HCT116 (cell line): ENCODE data around the gene PLAC9. TPM values are rescaled to one million over a fixed set of nuclear protein-coding genes. Genes with fewer than 3 reads are reported as not detected.
"Not testable (repeated sequence)": the region's sequence is repeated elsewhere in the genome, so short reads cannot be mapped to it uniquely, and the experiment has no call there.

ENCODE experiments used
- ATAC-seq: fragments of 200-7000 bp; cut with Tn5 transposase; 2 replicates; pipeline ENCODE4 v1.9.1; 2020; ENCODE audit warnings: mild to moderate bottlenecking, moderate library complexity
- BruUV-seq: library from RNA; stranded (reverse); fragments of 400-500 nt; replicated peaks from 2 replicates; lab custom pipeline; 2021; lab: Mats Ljungman, UMichigan
- CTCF ChIA-PET: fragments of 300-600 bp; sonication (Branson Sonifier 250); formaldehyde crosslinking; loops from one replicate; lab custom pipeline; 2021; ENCODE audit warnings: antibody characterized with exemption; lab: Charles Lee
- POLR2A ChIA-PET: fragments of 300-600, 350-600 bp; sonication (Branson Sonifier 250); formaldehyde crosslinking; loops from one replicate; lab custom pipeline; 2021; ENCODE audit warnings: antibody characterized with exemption; lab: Charles Lee
- RAD21 ChIA-PET, 2 experiments: fragments of 300-600 bp; sonication (Branson Sonifier 250); formaldehyde crosslinking; loops; one replicate each; lab custom pipeline; 2023; ENCODE audit warnings: low total read pairs in 2 of 2; ENCODE audit not compliant: uncharacterized antibody in 2 of 2, unreplicated experiment in 2 of 2, low non-redundant PET in 1 of 2; lab: Charles Lee
- DNase-seq: peaks from one replicate; pipeline ENCODE4 v3.0.0-alpha.2; 2010; ENCODE audit warnings: low read depth, low spot score
- H2AFZ ChIP-seq: fragments of 200-600 bp; shearing (Covaris generic), sonication (generic); 2 replicates; pipeline ENCODE4 v1.6.1; 2017; ENCODE audit warnings: low read depth, mixed run types, mixed read lengths, antibody characterized with exemption, low read length; ENCODE audit not compliant: poor library complexity, severe bottlenecking
- H3K27ac ChIP-seq: 2 replicates; pipeline ENCODE4 v1.5.1; 2012; ENCODE audit warnings: low read depth, low read length
- H3K27me3 ChIP-seq: fragments of 200-600 bp; sonication (generic); 2 replicates; pipeline ENCODE4 v1.6.1; 2016; ENCODE audit warnings: mixed run types, low read length, mixed read lengths; ENCODE audit not compliant: insufficient read depth
- H3K36me3 ChIP-seq, 2 experiments: fragments of 200-500 bp in 1 of 2; fragments of 200-600 bp in 1 of 2; sonication (Bioruptor generic) in 1 of 2; sonication (generic) in 1 of 2; 2 replicates each; pipeline versions ENCODE4 v1.5.1 to v1.6.1; 2014 to 2016; ENCODE audit warnings: low read length in 2 of 2, inconsistent platforms in 1 of 2, mixed read lengths in 1 of 2, mixed run types in 1 of 2; ENCODE audit not compliant: insufficient read depth in 2 of 2, control insufficient read depth in 1 of 2
- H3K4me1 ChIP-seq, 2 experiments: fragments of 200-600 bp in 1 of 2; sonication (generic) in 1 of 2; 2 replicates each; pipeline versions ENCODE4 v1.5.1 to v1.6.1; 2012 to 2017; ENCODE audit warnings: low read length in 2 of 2, inconsistent platforms in 1 of 2, mild to moderate bottlenecking in 1 of 2, mixed read lengths in 1 of 2, mixed run types in 1 of 2, moderate library complexity in 1 of 2; ENCODE audit not compliant: insufficient read depth in 2 of 2, control insufficient read depth in 1 of 2
- H3K4me2 ChIP-seq: fragments of 200-600 bp; sonication (generic); 2 replicates; pipeline ENCODE4 v1.6.1; 2017; ENCODE audit warnings: mixed run types, low read length, mixed read lengths
- H3K4me3 ChIP-seq, 2 experiments: fragments of 200-600 bp in 1 of 2; sonication (generic) in 1 of 2; replicated peaks in 1 of 2; 2 replicates each; pipeline ENCODE4 v1.5.1; 2011 to 2016; ENCODE audit warnings: low read length in 2 of 2, control low read depth in 1 of 2, low read depth in 1 of 2, mild to moderate bottlenecking in 1 of 2, mixed read lengths in 1 of 2, mixed run types in 1 of 2
- H3K79me2 ChIP-seq: fragments of 200-600 bp; sonication (generic); 2 replicates; pipeline ENCODE4 v1.6.1; 2017; ENCODE audit warnings: mild to moderate bottlenecking, mixed run types, low read length, moderate library complexity, mixed read lengths; ENCODE audit not compliant: insufficient read depth
- H3K9ac ChIP-seq: fragments of 200-600 bp; sonication (generic); 2 replicates; pipeline ENCODE4 v1.6.1; 2016; ENCODE audit warnings: low read length, mixed read lengths
- H3K9me2 ChIP-seq: fragments of 200-600 bp; sonication (generic), shearing (Covaris generic); 2 replicates; pipeline ENCODE4 v1.6.1; 2017; ENCODE audit warnings: mixed run types, mild to moderate bottlenecking, moderate library complexity; ENCODE audit not compliant: insufficient read depth
- H3K9me3 ChIP-seq, 2 experiments: fragments of 200-500 bp in 1 of 2; fragments of 200-600 bp in 1 of 2; sonication (Bioruptor generic) in 1 of 2; sonication (generic) in 1 of 2; 2 replicates each; pipeline ENCODE4 v1.6.1; 2014 to 2017; ENCODE audit warnings: low read length in 2 of 2, mixed read lengths in 2 of 2, inconsistent platforms in 1 of 2, low read depth in 1 of 2, mild to moderate bottlenecking in 1 of 2, mixed run types in 1 of 2, moderate library complexity in 1 of 2; ENCODE audit not compliant: control insufficient read depth in 1 of 2, insufficient read depth in 1 of 2
- H4K20me1 ChIP-seq: fragments of 200-600 bp; sonication (generic), shearing (Covaris generic); 2 replicates; pipeline ENCODE4 v1.6.1; 2017; ENCODE audit warnings: mixed run types, mild to moderate bottlenecking, moderate library complexity; ENCODE audit not compliant: insufficient read depth
- CBX3 ChIP-seq: IDR thresholded peaks from 2 replicates; pipeline ENCODE4 v1.6.1; 2012; ENCODE audit warnings: low read depth
- EGR1 ChIP-seq: IDR thresholded peaks from 2 replicates; pipeline ENCODE4 v1.6.1; 2012; ENCODE audit warnings: low read depth
- ELF1 ChIP-seq: IDR thresholded peaks from 2 replicates; pipeline ENCODE4 v1.6.1; 2012; ENCODE audit warnings: low read depth, borderline replicate concordance
- EZH2phosphoT487 ChIP-seq: fragments of 200-600 bp; IDR thresholded peaks from 2 replicates; pipeline ENCODE4 v1.6.1; 2018; ENCODE audit warnings: antibody characterized with exemption, borderline replicate concordance
- JUND ChIP-seq: IDR thresholded peaks from 2 replicates; pipeline ENCODE4 v1.6.1; 2012
- MAX ChIP-seq: IDR thresholded peaks from 2 replicates; pipeline ENCODE4 v1.6.1; 2012
- POLR2A ChIP-seq: IDR thresholded peaks from 2 replicates; pipeline ENCODE4 v1.7.0; 2011; ENCODE audit warnings: borderline replicate concordance; ENCODE audit not compliant: insufficient read depth, insufficient read length; ENCODE audit errors: extremely low read depth
- POLR2AphosphoS5 ChIP-seq: IDR thresholded peaks from 2 replicates; pipeline ENCODE4 v1.6.1; 2011; ENCODE audit warnings: mild to moderate bottlenecking, low read depth, low read length, moderate library complexity
- RAD21 ChIP-seq: IDR thresholded peaks from 2 replicates; pipeline ENCODE4 v1.6.1; 2012; ENCODE audit warnings: low read depth, mild to moderate bottlenecking
- SP1 ChIP-seq: IDR thresholded peaks from 2 replicates; pipeline ENCODE4 v1.6.1; 2012; ENCODE audit warnings: low read depth
- YY1 ChIP-seq: IDR thresholded peaks from 2 replicates; pipeline ENCODE4 v1.6.1; 2011; ENCODE audit warnings: low read length, low read depth, moderate library complexity, mild to moderate bottlenecking; ENCODE audit not compliant: insufficient replicate concordance; ENCODE audit errors: extremely low read depth
- ZNF274 ChIP-seq: fragments of 200-500 bp; sonication (Bioruptor generic); IDR thresholded peaks from 2 replicates; pipeline ENCODE4 v1.6.1; 2014; ENCODE audit warnings: mild to moderate bottlenecking, low read depth, low read length, inconsistent platforms
- intact Hi-C: fragments of 100-400 bp; cut with micrococcal nuclease; formaldehyde crosslinking; loops from 2 replicates; pipeline ENCODE4 v1.10.0; 2022
- total RNA-seq: library from RNA; stranded (reverse); gene quantifications from one replicate; pipeline ENCODE4 v1.2.1, GENCODE V29; 2021; ENCODE audit not compliant: unreplicated experiment

Gene PLAC9
- total RNA-seq, 1 experiment from 2014 or later: not detected

- TF ChIP-seq MAX (no peak), CBX3 (no peak), SP1 (no peak)
Observed at GRCh38 chr10:80131499-80131901, 1.0 kb upstream of the PLAC9 start (continued).

- ATAC-seq: no peak
- TF ChIP-seq POLR2A: no peak
- no peak for TF ChIP-seq EZH2phosphoT487
- no peak for TF ChIP-seq ZNF274
- TF ChIP-seq JUND: no peak
- no peak for TF ChIP-seq RAD21
- no peak for TF ChIP-seq SP1
- no peak for TF ChIP-seq POLR2AphosphoS5
- TF ChIP-seq ELF1: no peak
- no peak for TF ChIP-seq YY1
- no peak for TF ChIP-seq EGR1
- ChIA-PET CTCF (no interaction called here), POLR2A (no interaction called here), RAD21 (no interaction called here)
- Histone ChIP-seq H3K79me2 (no peaks in the 10 kb centered on the region), H3K9me2 (no peaks in the 10 kb centered on the region), H3K4me2 (no peak overlapping the region), H3K9ac (no peak overlapping the region), H3K27ac (no peak overlapping the region), H3K36me3 (no peaks in the 10 kb centered on the region), H3K4me1 (peaks cover 2 to 5% of the 10 kb centered on the region in 2 experiments; a peak in 2 of 4 replicates), H4K20me1 (no peaks in the 10 kb centered on the region), H3K27me3 (no peaks in the 10 kb centered on the region), H3K9me3 (no peaks in the 10 kb centered on the region), H2AFZ (no peak overlapping the region), H3K4me3 (no peak overlapping the region)
- no peak for DNase-seq
- intact Hi-C loops: no loop called here
- BruUV-seq: no TSS peak
Observed at GRCh38 chr10:80133206-80133605, 676 bp downstream of the PLAC9 start.

- H3K9me3 ChIP-seq, H3K4me1 ChIP-seq, BruUV-seq, H3K9ac ChIP-seq, H3K4me2 ChIP-seq, H2AFZ ChIP-seq, H3K27ac ChIP-seq, H3K79me2 ChIP-seq, H4K20me1 ChIP-seq, H3K4me3 ChIP-seq, H3K9me2 ChIP-seq, intact Hi-C loops, H3K27me3 ChIP-seq, RAD21 ChIA-PET, DNase-seq, POLR2A ChIA-PET, ATAC-seq, H3K36me3 ChIP-seq: not testable (repeated sequence)
- CTCF ChIA-PET: interaction anchor here (0.8 kb wide), 1 partner anchor 10 kb away, joined by 3 read pairs; no protein-coding TSS in a partner anchor
Observed at GRCh38 chr10:80133687-80134086, 1.2 kb downstream of the PLAC9 start.
